Measurements from ENCODE around the gene PSME1. TPM values are rescaled to one million over a fixed set of nuclear protein-coding genes. Genes with fewer than 3 reads are reported as not detected.

Gene PSME1
- total and polyA plus RNA-seq, 11 donors, result 87.3 to 331 (median 113) TPM

DNA sequence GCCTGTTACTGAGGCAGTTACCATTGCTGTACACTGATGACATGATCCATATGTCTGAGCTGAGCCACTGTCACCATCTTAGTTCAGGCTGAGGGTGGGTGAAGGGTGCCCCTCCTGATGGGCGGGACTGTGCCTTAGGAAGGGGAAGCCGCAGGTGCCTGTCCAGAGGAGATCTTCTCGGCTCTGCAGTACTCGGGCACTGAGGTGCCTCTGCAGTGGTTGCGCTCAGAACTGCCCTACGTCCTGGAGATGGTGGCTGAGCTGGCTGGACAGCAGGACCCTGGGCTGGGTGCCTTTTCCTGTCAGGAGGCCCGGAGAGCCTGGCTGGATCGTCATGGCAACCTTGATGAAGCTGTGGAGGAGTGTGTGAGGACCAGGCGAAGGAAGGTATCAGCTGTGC lies 15.0 kb downstream of the PSME1 start:
- WGBS, 4 donors, result 83 to 90% (median 87%) methylated on average over 5 to 9 of the region's 9 CpGs

DNA sequence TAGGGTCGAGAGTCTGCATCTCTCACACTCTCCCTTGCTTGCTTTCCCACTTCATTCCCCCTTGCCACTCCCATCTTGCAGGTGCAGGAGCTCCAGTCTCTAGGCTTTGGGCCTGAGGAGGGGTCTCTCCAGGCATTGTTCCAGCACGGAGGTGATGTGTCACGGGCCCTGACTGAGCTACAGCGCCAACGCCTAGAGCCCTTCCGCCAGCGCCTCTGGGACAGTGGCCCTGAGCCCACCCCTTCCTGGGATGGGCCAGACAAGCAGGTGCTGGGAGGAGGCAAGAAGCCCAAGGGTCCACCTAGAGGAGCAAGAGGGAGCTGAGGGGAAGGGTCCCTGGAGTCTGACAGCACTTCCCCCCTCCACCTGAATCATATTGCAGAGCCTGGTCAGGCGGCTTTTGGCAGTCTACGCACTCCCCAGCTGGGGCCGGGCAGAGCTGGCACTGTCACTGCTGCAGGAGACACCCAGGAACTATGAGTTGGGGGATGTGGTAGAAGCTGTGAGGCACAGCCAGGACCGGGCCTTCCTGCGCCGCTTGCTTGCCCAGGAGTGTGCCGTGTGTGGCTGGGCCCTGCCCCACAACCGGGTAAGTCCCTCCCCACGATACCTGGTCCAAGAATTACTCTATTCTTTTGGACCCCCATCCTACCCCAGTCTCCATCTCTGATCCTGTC lies 15.5 kb downstream of the PSME1 start:
- TF ChIP-seq, protein P1, sequence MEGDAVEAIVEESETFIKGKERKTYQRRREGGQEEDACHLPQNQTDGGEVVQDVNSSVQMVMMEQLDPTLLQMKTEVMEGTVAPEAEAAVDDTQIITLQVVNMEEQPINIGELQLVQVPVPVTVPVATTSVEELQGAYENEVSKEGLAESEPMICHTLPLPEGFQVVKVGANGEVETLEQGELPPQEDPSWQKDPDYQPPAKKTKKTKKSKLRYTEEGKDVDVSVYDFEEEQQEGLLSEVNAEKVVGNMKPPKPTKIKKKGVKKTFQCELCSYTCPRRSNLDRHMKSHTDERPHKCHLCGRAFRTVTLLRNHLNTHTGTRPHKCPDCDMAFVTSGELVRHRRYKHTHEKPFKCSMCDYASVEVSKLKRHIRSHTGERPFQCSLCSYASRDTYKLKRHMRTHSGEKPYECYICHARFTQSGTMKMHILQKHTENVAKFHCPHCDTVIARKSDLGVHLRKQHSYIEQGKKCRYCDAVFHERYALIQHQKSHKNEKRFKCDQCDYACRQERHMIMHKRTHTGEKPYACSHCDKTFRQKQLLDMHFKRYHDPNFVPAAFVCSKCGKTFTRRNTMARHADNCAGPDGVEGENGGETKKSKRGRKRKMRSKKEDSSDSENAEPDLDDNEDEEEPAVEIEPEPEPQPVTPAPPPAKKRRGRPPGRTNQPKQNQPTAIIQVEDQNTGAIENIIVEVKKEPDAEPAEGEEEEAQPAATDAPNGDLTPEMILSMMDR (IDR thresholded peaks at IDR 0.05), result no peak
- TF ChIP-seq POLR2A (IDR thresholded peaks at IDR 0.05), result no peak
- H3K4me1 ChIP-seq, result peaks cover 6 to 20% (median 13%) of the 10 kb centered on the region in 12 donors
- H3K4me3 ChIP-seq, result no peak overlapping the region
- no peaks in the 10 kb centered on the region for H3K9me3 ChIP-seq
- no peak for DNase-seq
- ATAC-seq, result no peak
- no peak overlapping the region for H3K27ac ChIP-seq
- H3K27me3 ChIP-seq, result no peaks in the 10 kb centered on the region
- H3K36me3 ChIP-seq, result peaks cover 3 to 82% (median 76%) of the 10 kb centered on the region in 9 donors
- WGBS, 4 donors, result 92 to 94% (median 93%) methylated on average over 15 to 16 of the region's 16 CpGs
- intact Hi-C loops (cut with DNase I), result loop anchor here in 1 of 10 donors (10.0 kb wide), 1 partner anchor 87 kb away; no protein-coding TSS in a partner anchor

More for the DNA sequence above, 15.0 kb downstream of the PSME1 start:
- Histone ChIP-seq H3K4me1 (peaks cover 6 to 22% (median 14%) of the 10 kb centered on the region in 12 donors), H3K4me3 (no peak overlapping the region), H3K36me3 (peaks cover 3 to 76% (median 70%) of the 10 kb centered on the region in 9 donors), H3K9me3 (no peaks in the 10 kb centered on the region), H3K27me3 (no peaks in the 10 kb centered on the region), H3K27ac (no peak overlapping the region)
- intact Hi-C loops (cut with DNase I), result loop anchor here in 1 of 10 donors (10.0 kb wide), 1 partner anchor 86 kb away; no protein-coding TSS in a partner anchor
- ATAC-seq (no peak), DNase-seq (peak in 1 of 5 donors; percentile 57)
- no peak for TF ChIP-seq POLR2A (IDR thresholded peaks at IDR 0.05)
- TF ChIP-seq, protein P1 (IDR thresholded peaks at IDR 0.05), result no peak

DNA sequence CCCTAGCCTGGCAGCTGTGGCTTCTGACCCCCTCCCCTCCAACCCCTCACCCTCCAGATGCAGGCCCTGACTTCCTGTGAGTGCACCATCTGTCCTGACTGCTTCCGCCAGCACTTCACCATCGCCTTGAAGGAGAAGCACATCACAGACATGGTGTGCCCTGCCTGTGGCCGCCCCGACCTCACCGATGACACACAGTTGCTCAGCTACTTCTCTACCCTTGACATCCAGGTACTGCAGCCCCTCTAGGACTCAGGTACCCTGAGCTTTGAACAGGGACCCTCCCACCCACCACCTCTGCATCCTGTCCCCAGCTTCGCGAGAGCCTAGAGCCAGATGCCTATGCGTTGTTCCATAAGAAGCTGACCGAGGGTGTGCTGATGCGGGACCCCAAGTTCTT lies 19.1 kb downstream of the PSME1 start:
- intact Hi-C loops (cut with DNase I), result loop anchor here in 1 of 10 donors (10.0 kb wide), 1 partner anchor 90 kb away; no protein-coding TSS in a partner anchor
- Histone ChIP-seq H3K9me3 (no peaks in the 10 kb centered on the region), H3K27me3 (no peaks in the 10 kb centered on the region), H3K36me3 (peaks cover 5 to 98% (median 93%) of the 10 kb centered on the region in 9 donors), H3K4me1 (peaks cover 0 to 1% (median 0%) of the 10 kb centered on the region in 12 donors), H3K4me3 (no peak overlapping the region), H3K27ac (no peak overlapping the region)
- DNase-seq (peak in 2 of 5 donors; percentile 16 to 34), ATAC-seq (no peak)
- WGBS, 4 donors, result 95 to 99% (median 96%) methylated on average over 8 to 10 of the region's 10 CpGs
- no peak for TF ChIP-seq POLR2A (IDR thresholded peaks at IDR 0.05)
- TF ChIP-seq, protein P1 (IDR thresholded peaks at IDR 0.05), result no peak

DNA sequence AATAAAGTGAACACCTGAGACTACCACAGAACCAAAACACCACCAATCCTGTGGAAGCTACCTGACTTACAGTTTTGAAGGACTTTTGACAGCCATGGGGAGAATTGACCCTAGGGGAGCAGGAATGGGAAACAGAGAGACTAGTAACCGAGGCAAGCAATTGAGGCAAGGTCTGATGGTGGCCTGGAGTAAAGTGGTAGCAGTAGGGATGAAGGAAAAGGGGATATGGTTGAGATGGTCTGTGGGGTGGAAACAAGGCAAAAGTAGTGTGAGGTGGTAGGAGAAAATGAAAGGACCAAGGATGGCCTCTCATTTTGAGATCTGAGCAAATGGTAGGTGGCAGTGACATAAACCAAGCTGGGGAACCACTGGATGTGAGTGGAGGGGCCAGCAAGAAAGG lies 20.8 kb downstream of the PSME1 start:
- TF ChIP-seq, protein P1 (IDR thresholded peaks at IDR 0.05), result no peak
- TF ChIP-seq POLR2A (IDR thresholded peaks at IDR 0.05), result no peak
- no peak for ATAC-seq
- intact Hi-C loops (cut with DNase I), result loop anchor here in 1 of 10 donors (10.0 kb wide), 1 partner anchor 92 kb away; no protein-coding TSS in a partner anchor

More for the DNA sequence above, 20.8 kb downstream of the PSME1 start:
- Histone ChIP-seq H3K27me3 (no peaks in the 10 kb centered on the region), H3K4me1 (peaks cover 0 to 15% (median 6%) of the 10 kb centered on the region in 12 donors), H3K9me3 (no peaks in the 10 kb centered on the region), H3K36me3 (peaks cover 5 to 87% (median 81%) of the 10 kb centered on the region in 9 donors), H3K27ac (no peak overlapping the region), H3K4me3 (no peak overlapping the region)
- DNase-seq, result no peak
- 90 to 95% (median 94%) methylated on average over 1 of the region's 1 CpG for WGBS, 4 donors
